Measurements from ENCODE around the gene TM7SF3.
A peak's percentile ranks its signal among the peaks of the same experiment; 100 is the strongest.

The TM7SF3 gene

DNA sequence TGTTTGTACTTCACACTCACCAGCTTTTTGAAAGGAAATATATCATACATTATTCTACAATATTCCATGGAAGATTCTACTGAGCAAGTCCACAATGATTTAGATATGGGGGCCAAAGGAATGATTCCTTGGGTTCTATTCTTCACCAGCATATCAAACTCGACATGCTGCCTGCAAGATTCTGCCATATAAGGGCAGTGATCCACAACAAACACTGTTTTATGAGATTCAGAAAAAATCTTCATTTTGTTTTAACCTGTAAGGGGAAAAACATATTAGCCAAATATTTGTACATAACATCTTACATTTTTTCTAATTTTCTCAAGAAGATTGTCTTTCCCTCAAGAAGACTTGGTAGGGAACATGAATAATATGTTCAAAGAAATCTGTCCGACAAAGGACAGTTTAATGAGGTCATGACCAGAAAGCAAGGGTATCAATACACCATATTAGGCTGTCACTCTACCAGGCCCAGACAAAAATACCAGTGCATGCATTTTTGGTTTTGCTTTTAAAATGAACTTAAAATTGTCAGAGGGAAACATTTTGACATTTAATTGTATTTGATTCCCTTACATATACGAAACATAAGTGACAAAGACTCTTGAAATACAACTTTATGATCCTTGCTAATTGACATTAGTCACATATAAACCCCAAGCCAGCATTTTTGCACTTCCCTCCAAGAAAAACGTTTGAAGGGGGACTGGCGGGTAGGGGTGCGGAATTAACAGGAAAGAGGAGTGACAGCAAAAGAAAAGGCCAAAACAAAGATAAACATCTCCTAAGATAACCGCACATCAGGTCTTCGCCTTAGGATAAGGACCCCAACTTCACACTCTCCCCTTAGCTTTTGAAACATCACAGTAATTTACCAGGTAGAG is 77.4 kb downstream of the TM7SF3 start:
- TF ChIP-seq, protein P1, sequence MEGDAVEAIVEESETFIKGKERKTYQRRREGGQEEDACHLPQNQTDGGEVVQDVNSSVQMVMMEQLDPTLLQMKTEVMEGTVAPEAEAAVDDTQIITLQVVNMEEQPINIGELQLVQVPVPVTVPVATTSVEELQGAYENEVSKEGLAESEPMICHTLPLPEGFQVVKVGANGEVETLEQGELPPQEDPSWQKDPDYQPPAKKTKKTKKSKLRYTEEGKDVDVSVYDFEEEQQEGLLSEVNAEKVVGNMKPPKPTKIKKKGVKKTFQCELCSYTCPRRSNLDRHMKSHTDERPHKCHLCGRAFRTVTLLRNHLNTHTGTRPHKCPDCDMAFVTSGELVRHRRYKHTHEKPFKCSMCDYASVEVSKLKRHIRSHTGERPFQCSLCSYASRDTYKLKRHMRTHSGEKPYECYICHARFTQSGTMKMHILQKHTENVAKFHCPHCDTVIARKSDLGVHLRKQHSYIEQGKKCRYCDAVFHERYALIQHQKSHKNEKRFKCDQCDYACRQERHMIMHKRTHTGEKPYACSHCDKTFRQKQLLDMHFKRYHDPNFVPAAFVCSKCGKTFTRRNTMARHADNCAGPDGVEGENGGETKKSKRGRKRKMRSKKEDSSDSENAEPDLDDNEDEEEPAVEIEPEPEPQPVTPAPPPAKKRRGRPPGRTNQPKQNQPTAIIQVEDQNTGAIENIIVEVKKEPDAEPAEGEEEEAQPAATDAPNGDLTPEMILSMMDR (IDR thresholded peaks at IDR 0.05; ENCODE audit: low read depth, low read length, missing control alignments): no peak
- peak overlapping the region; percentile 100 for H3K4me3 ChIP-seq (ENCODE audit: low read depth, low read length)
- DNase-seq (ENCODE audit: low read depth): no peak

DNA sequence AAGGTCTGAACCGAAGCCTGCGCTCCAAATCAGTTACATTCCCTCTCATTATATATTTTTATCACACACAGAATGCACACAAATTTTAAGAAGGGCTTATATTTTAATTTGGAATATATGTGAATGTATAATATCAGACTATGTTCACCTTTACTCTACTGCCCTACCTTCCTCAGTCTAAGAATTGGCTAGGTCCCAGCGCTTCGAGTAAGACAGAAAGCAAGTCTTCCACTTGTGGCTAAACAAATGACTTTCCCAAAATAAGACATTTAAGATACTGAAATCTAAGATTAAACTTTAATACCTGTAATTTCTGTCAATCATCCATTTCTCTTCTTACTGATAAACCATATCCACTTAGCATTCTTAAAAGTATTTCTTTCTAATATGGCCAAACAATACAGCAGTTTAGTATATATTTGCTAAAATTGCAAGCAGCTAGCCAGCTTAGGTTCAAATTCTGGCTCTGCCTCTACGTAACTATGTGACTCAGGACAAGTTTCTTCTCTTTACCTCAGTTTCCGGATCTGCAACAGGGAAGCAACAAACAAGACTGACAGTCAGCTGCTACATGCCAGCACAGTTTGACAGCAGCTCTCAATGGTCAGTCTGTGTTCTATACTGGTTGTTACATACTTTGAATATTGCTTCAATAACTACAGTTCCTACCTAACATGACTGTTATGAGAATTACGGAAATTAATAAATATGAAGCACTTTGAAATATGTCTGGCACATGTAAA is 78.4 kb downstream of the TM7SF3 start:
- DNase-seq (ENCODE audit: low read depth): no peak
- peak overlapping the region; percentile 43 for H3K4me3 ChIP-seq (ENCODE audit: low read depth, low read length)
- TF ChIP-seq, protein P1 (IDR thresholded peaks at IDR 0.05; ENCODE audit: low read depth, low read length, missing control alignments): no peak

DNA sequence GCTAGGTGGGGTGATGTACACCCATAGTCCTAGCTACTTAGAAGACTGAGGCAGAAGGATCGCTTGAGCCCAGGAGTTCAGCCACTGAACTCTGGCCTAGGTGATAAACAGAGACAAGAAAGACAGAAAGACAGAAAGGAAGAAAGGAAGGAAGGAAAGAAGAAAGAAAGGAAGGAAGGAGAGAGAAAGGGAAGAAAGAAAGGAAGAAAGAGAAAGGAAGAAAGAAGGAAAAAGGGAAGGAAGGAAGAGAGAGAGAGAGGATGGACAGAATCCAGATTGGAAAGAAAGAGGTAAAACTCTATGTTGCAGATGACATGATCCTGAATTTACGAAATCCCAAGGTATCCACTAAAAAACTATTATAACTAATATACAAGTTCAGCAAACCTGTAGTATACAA is 84.6 kb downstream of the TM7SF3 start:
- TF ChIP-seq, protein P1 (IDR thresholded peaks at IDR 0.05; ENCODE audit: low read depth, low read length, missing control alignments): no peak
- no peak overlapping the region for H3K4me3 ChIP-seq (ENCODE audit: low read depth, low read length)
- no peak for DNase-seq (ENCODE audit: low read depth)

DNA sequence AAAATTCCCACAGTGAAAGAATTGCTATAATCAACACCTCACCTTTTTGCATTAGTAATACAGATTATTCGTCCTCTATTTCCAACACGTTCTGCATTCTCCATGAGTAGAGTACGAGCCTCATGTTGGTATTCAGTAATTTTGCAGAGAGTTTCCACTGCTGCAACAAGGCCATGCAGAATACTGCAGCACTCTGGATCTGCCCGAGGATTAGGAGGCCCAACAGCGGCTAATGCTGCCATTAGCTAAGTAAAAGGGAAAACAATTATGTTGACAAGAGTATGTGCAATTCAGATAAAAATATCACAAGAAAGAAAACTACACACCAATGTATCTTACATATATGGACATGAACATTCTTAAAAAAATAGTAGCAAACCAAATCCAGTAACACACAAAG is 85.5 kb downstream of the TM7SF3 start:
- TF ChIP-seq, protein P1 (IDR thresholded peaks at IDR 0.05; ENCODE audit: low read depth, low read length, missing control alignments): no peak
- H3K4me3 ChIP-seq (ENCODE audit: low read depth, low read length): no peak overlapping the region
- DNase-seq (ENCODE audit: low read depth): no peak
